Naive thymus-derived CD4-positive, alpha-beta T cell (primary cell): ENCODE measurements around the gene IPO9. TPM values are rescaled to one million over a fixed set of nuclear protein-coding genes. Genes with fewer than 3 reads are reported as not detected.

Experiments
- ATAC-seq: fragments of 150-1000 bp; cut with Tn5 transposase; 2 replicates; pipeline ENCODE4 v1.10.0; 2021; ENCODE audit warnings: mild to moderate bottlenecking, moderate library complexity
- CTCF ChIA-PET: fragments of 350-600 bp; sonication (Branson Sonifier 250); formaldehyde crosslinking; loops from one replicate; lab custom pipeline; 2021; ENCODE audit warnings: antibody characterized with exemption; lab: Charles Lee
- POLR2A ChIA-PET: fragments of 350-600 bp; sonication (Branson Sonifier 250); formaldehyde crosslinking; loops from one replicate; lab custom pipeline; 2021; ENCODE audit warnings: antibody characterized with exemption, inconsistent platforms; lab: Charles Lee
- DNase-seq, 9 donors: peaks; one replicate each; pipeline versions ENCODE4 v3.0.0 to v3.0.0-alpha.2; 2020 to 2022; ENCODE audit warnings: mixed read lengths in 1 of 9
- H3K27ac ChIP-seq: one replicate; pipeline ENCODE4 v1.7.0; 2013; ENCODE audit warnings: mild to moderate bottlenecking, low read depth, low read length, moderate library complexity
- H3K27me3 ChIP-seq, 2 donors: one replicate each; pipeline ENCODE4 v1.7.0; 2013; ENCODE audit warnings: low read length in 2 of 2, mild to moderate bottlenecking in 2 of 2, moderate library complexity in 2 of 2; ENCODE audit not compliant: control insufficient read depth in 2 of 2, insufficient read depth in 2 of 2
- H3K36me3 ChIP-seq, 3 experiments: 1 replicate in 2 of 3; 2 replicates in 1 of 3; pipeline ENCODE4 v1.7.0; 2013; ENCODE audit warnings: low read length in 3 of 3, mild to moderate bottlenecking in 3 of 3, moderate library complexity in 1 of 3; ENCODE audit not compliant: insufficient read depth in 3 of 3, control insufficient read depth in 2 of 3
- H3K4me1 ChIP-seq, 2 donors: one replicate each; pipeline ENCODE4 v1.7.0; 2013; ENCODE audit warnings: low read length in 2 of 2, mild to moderate bottlenecking in 2 of 2, moderate library complexity in 1 of 2; ENCODE audit not compliant: control insufficient read depth in 2 of 2, insufficient read depth in 2 of 2
- H3K4me3 ChIP-seq: 2 replicates; pipeline ENCODE4 v1.7.0; 2013; ENCODE audit warnings: mild to moderate bottlenecking, low read length
- H3K9me3 ChIP-seq, 3 experiments: 1 replicate in 2 of 3; 2 replicates in 1 of 3; pipeline ENCODE4 v1.7.0; 2013; ENCODE audit warnings: low read length in 3 of 3; ENCODE audit not compliant: control insufficient read depth in 2 of 3
- H3K27ac Mint-ChIP-seq, 9 donors: one replicate each; pipeline ENCODE4 v1.8.0; 2020 to 2022; ENCODE audit warnings: mixed read lengths in 9 of 9, mild to moderate bottlenecking in 8 of 9, moderate library complexity in 5 of 9, inconsistent platforms in 2 of 9
- H3K27me3 Mint-ChIP-seq, 5 donors: one replicate each; pipeline ENCODE4 v1.8.0; 2021 to 2022; ENCODE audit warnings: mixed read lengths in 5 of 5, mild to moderate bottlenecking in 1 of 5
- H3K36me3 Mint-ChIP-seq, 5 donors: one replicate each; pipeline ENCODE4 v1.8.0; 2020 to 2022; ENCODE audit warnings: mixed read lengths in 5 of 5, mild to moderate bottlenecking in 3 of 5, inconsistent platforms in 1 of 5
- H3K4me1 Mint-ChIP-seq, 7 donors: one replicate each; pipeline ENCODE4 v1.8.0; 2020 to 2022; ENCODE audit warnings: mixed read lengths in 7 of 7, mild to moderate bottlenecking in 3 of 7, inconsistent platforms in 1 of 7
- H3K4me3 Mint-ChIP-seq, 10 donors: one replicate each; pipeline ENCODE4 v1.8.0; 2020 to 2022; ENCODE audit warnings: mild to moderate bottlenecking in 10 of 10, mixed read lengths in 10 of 10, moderate library complexity in 6 of 10, inconsistent platforms in 2 of 10
- H3K9me3 Mint-ChIP-seq, 11 donors: one replicate each; pipeline ENCODE4 v1.8.0; 2020 to 2022; ENCODE audit warnings: mixed read lengths in 11 of 11, mild to moderate bottlenecking in 4 of 11, inconsistent platforms in 1 of 11, moderate library complexity in 1 of 11
- intact Hi-C, 2 donors: fragments of 100-400 bp; cut with micrococcal nuclease; formaldehyde crosslinking; loops; one replicate each; pipeline ENCODE4 v1.15.1; 2023
- polyA plus RNA-seq, 2 donors: library from polyadenylated mRNA; unstranded; fragments of 300-500 nt; fragmentation: Illumina TruSeq; gene quantifications; one replicate each; pipeline ENCODE4 v1.2.3, GENCODE V29; 2021
- total RNA-seq, 6 experiments: library from RNA in 5 of 6; stranded (reverse) in 5 of 6; gene quantifications; 1 replicate in 5 of 6; 2 replicates in 1 of 6; pipeline ENCODE4 v1.2.3 and lab custom pipeline; 2021 to 2026

IPO9 gene
- total and polyA plus RNA-seq, 7 experiments from 2014 or later, result 20.8 to 55.3 (median 29.8) TPM

DNA sequence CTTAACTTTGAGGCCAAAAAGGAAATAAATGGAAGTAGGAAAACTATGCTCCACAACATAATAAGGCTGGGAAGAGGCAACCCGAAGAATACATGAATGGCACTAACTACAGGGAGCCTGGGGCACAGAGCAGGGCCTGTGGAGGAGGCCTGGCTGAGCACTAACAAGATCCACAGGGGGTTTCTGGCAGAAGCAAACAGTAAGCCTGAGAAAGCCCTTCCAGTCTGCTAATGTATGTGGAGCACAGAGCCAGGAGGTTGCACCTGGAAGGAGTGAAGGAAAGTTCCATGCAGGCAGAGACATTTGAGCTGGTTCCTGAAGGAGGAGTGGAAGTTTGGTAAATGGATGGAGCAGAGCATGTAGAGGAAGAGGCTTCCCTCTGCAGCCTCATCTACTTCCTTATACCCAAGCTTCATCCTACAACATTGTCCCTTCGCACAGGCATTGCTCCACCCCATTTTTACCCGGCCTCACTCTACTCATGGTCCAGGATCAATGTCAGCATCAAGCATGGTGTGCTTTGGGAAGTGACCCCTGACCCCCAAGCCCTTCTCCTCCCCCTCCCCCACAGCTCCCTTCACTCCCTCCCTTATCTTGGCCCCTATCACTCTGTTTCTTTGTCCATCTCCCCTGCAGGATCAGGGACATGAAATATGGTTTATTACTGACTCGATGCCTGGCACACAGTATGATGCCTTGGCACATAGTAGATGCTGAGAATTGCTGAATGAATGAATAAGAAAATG, 83.0 kb downstream of the IPO9 start:
- Mint-ChIP-seq H3K36me3 (no peaks in the 10 kb centered on the region), H3K4me3 (no peak overlapping the region), H3K27me3 (peaks cover 0 to 17% (median 15%) of the 10 kb centered on the region in 5 donors), H3K9me3 (no peaks in the 10 kb centered on the region), H3K4me1 (no peaks in the 10 kb centered on the region), H3K27ac (no peak overlapping the region)
- no peak overlapping the region for H3K4me3 ChIP-seq
- no peaks in the 10 kb centered on the region for H3K36me3 ChIP-seq
- DNase-seq (no peak), ATAC-seq (no peak)
- H3K9me3 ChIP-seq, result no peaks in the 10 kb centered on the region
- H3K27me3 ChIP-seq, result no peaks in the 10 kb centered on the region
- intact Hi-C loops, result no loop called here
- ChIA-PET CTCF (no interaction called here), POLR2A (no interaction called here)
- H3K27ac ChIP-seq, result no peak overlapping the region
- no peaks in the 10 kb centered on the region for H3K4me1 ChIP-seq

DNA sequence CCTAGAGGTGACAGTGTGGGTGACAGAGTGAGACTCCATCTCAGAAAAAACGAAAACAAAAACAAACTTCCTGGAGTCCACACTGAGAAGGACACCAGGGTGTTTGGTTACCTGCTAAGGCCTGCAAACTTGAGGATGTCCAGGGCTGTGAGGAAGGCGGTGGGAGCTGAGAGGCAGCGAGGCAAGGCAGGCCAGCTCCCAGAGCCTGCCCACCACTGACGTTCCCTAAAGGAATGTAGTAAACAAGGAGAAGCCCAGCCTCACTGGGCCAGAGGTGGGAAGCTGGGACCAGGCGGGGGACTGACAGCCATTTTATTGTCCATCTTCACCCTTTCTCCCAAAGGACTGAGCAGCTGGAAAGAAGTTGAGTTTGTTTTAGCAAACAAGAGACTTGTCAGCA, 83.9 kb downstream of the IPO9 start:
- Histone ChIP-seq H3K9me3 (no peaks in the 10 kb centered on the region), H3K36me3 (no peaks in the 10 kb centered on the region), H3K27ac (no peak overlapping the region), H3K27me3 (no peaks in the 10 kb centered on the region), H3K4me1 (no peaks in the 10 kb centered on the region), H3K4me3 (no peak overlapping the region)
- CTCF ChIA-PET, result no interaction called here
- H3K4me3 Mint-ChIP-seq, result no peak overlapping the region
- POLR2A ChIA-PET, result no interaction called here
- H3K9me3 Mint-ChIP-seq, result no peaks in the 10 kb centered on the region
- H3K27ac Mint-ChIP-seq, result no peak overlapping the region
- H3K36me3 Mint-ChIP-seq, result no peaks in the 10 kb centered on the region
- H3K27me3 Mint-ChIP-seq, result peaks cover 0 to 18% (median 15%) of the 10 kb centered on the region in 5 donors
- no peak for ATAC-seq
- no peaks in the 10 kb centered on the region for H3K4me1 Mint-ChIP-seq
- intact Hi-C loops, result no loop called here
- no peak for DNase-seq

DNA sequence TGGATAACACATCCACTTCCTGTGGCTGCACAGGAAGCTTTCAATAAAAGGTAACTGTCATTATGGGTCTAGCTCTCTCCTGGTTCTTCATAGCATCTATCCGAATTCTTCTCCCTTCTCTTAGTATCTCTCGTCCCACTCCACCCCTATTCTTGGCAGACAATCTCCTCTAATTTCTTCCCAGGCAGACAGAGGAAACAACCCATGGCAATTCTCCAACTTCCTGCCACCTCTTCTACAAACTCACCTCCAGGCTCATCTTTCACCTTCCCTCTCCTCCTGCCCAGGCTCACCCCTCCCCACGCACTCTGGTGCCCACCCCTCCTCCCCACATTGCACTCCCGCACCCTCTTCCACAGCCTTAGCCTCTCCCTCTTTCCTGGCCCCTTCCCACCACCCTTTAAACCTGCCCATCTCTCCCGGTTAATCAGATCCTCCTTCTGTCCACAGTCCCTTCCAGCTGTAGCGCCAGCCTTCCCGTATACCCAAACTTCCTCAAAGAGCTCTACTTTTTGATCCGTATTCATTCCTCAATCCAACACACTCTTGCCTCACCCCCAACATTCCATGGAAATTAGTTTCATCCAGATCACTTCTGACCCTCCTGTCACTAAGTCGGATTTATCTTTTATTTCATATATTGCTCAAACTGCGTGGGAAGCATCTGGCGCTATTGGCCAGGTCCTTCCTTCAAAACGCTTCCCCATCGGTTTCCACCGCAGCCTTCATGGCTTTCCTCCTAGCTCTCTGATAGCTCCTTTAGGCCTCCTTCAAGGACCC, 85.7 kb downstream of the IPO9 start:
- H3K27ac ChIP-seq, result no peak overlapping the region
- Mint-ChIP-seq H3K4me1 (no peaks in the 10 kb centered on the region), H3K27ac (no peak overlapping the region), H3K4me3 (no peak overlapping the region), H3K36me3 (no peaks in the 10 kb centered on the region), H3K27me3 (peaks cover 0 to 22% (median 15%) of the 10 kb centered on the region in 5 donors), H3K9me3 (no peaks in the 10 kb centered on the region)
- H3K36me3 ChIP-seq, result no peaks in the 10 kb centered on the region
- CTCF ChIA-PET, result no interaction called here
- H3K27me3 ChIP-seq, result no peaks in the 10 kb centered on the region
- DNase-seq (no peak), ATAC-seq (no peak)
- no peaks in the 10 kb centered on the region for H3K4me1 ChIP-seq
- POLR2A ChIA-PET, result no interaction called here
- intact Hi-C loops, result no loop called here
- no peaks in the 10 kb centered on the region for H3K9me3 ChIP-seq
- H3K4me3 ChIP-seq, result no peak overlapping the region

DNA sequence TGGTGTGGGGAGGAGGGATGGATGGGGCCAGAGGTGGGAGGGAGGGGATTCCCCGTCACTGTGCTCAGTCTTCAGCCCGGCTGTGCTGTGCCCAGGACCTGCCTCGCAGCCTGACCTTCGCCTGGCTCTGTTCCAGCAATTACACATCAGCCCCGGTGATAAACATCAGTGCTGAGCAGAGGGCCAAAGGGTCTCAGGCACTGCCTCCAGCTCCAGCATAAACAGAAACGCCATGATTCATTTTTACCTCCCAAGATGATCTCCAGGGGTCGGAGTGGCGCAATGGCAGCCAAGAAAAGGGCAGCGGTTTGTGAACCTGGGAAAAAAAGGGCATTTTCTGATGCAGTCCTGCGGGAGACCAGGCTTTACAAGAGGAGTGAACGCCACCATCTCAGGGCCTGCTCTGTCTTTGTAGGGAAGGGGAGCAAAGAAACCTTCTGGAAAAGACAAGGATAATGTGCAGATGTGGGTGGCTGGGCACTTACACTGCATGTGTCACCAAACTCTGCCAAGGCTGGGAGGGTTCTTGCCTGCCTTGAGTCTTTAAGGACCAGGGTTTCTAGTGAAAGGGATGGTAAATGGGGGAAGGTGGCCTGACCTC, 87.8 kb downstream of the IPO9 start:
- H3K4me3 ChIP-seq, result no peak overlapping the region
- Mint-ChIP-seq H3K9me3 (peaks cover 0 to 1% (median 0%) of the 10 kb centered on the region in 11 donors), H3K27me3 (peaks cover 0 to 24% (median 15%) of the 10 kb centered on the region in 5 donors), H3K4me1 (no peaks in the 10 kb centered on the region), H3K4me3 (no peak overlapping the region), H3K27ac (peak overlapping the region in 1 of 9 donors; percentile 45), H3K36me3 (no peaks in the 10 kb centered on the region)
- no peaks in the 10 kb centered on the region for H3K9me3 ChIP-seq
- intact Hi-C loops, result no loop called here
- ChIA-PET POLR2A (no interaction called here), CTCF (no interaction called here)
- no peaks in the 10 kb centered on the region for H3K27me3 ChIP-seq
- no peak overlapping the region for H3K27ac ChIP-seq
- DNase-seq, result no peak
- no peak for ATAC-seq
- no peaks in the 10 kb centered on the region for H3K4me1 ChIP-seq
- no peaks in the 10 kb centered on the region for H3K36me3 ChIP-seq

- Mint-ChIP-seq H3K27me3 (peaks cover 0 to 24% (median 19%) of the 10 kb centered on the region in 5 donors), H3K9me3 (peaks cover 0 to 1% (median 0%) of the 10 kb centered on the region in 11 donors), H3K4me1 (no peaks in the 10 kb centered on the region), H3K36me3 (no peaks in the 10 kb centered on the region), H3K4me3 (no peak overlapping the region), H3K27ac (no peak overlapping the region)
- POLR2A ChIA-PET, result no interaction called here
- Histone ChIP-seq H3K4me1 (no peaks in the 10 kb centered on the region), H3K4me3 (no peak overlapping the region), H3K27me3 (no peaks in the 10 kb centered on the region), H3K27ac (no peak overlapping the region), H3K36me3 (no peaks in the 10 kb centered on the region), H3K9me3 (no peaks in the 10 kb centered on the region)
- intact Hi-C loops, result no loop called here
- CTCF ChIA-PET, result no interaction called here
- ATAC-seq, result no peak
- DNase-seq, result no peak
Observed at GRCh38 chr1:201917362-201918033, 88.5 kb downstream of the IPO9 start.

- Mint-ChIP-seq H3K4me1 (no peaks in the 10 kb centered on the region), H3K27ac (no peak overlapping the region), H3K4me3 (peak overlapping the region in 1 of 10 donors; percentile 27), H3K36me3 (no peaks in the 10 kb centered on the region), H3K27me3 (peaks cover 0 to 24% (median 19%) of the 10 kb centered on the region in 5 donors), H3K9me3 (peaks cover 0 to 1% (median 0%) of the 10 kb centered on the region in 11 donors)
- Histone ChIP-seq H3K4me1 (no peaks in the 10 kb centered on the region), H3K27ac (no peak overlapping the region), H3K27me3 (no peaks in the 10 kb centered on the region), H3K9me3 (no peaks in the 10 kb centered on the region), H3K36me3 (no peaks in the 10 kb centered on the region), H3K4me3 (no peak overlapping the region)
- DNase-seq (no peak), ATAC-seq (no peak)
- ChIA-PET POLR2A (no interaction called here), CTCF (no interaction called here)
- intact Hi-C loops, result no loop called here
Observed at GRCh38 chr1:201918343-201918742, 89.4 kb downstream of the IPO9 start.
